Activated naive CD4-positive, alpha-beta T cell (primary cell): ENCODE data around the gene STARD3.

Experiments
- DNase-seq, 4 experiments: peaks; one replicate each; lab custom pipeline; 2025; lab: John Stamatoyannopoulos, UW

STARD3 gene

GRCh38 chr17:39672522-39673334, 35.8 kb downstream of the STARD3 start:
- DNase-seq = no peak

DNA sequence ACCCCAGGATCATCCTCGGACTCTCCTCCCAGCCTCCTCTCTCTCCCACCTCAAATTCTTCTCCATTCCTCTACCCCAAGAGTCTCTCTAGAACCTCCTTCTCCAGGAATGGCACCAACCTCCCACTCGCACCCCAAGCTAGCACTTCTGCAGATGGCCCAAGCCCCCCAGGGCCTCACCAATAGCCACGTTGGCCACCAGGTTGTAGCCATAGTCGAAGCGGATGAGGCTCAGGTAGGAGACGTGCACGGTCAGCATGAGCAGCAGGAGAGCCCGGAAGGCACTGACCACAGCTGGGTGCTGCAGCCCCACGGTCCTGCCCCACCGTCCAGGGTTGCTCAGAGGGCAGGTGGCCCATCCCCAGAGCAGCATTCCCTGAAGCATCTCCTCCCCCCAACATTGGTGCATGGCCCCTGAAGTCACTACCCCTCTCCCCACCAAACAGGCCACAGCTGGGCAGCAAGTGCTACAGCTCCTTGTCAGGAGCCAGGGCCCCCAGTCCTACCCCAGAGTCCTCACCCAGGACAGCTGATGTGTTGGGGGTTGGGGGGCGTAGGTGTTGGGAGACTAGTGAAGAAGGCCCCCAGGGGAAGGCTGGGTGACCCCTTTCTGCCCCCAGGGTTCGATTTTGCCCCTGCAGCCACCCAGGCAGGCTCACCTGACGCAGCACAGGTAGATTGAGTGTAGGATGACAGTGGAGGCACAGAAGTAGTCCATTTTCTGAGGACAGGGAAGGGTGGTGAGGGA, 36.6 kb downstream of the STARD3 start:
- no peak for DNase-seq

DNA sequence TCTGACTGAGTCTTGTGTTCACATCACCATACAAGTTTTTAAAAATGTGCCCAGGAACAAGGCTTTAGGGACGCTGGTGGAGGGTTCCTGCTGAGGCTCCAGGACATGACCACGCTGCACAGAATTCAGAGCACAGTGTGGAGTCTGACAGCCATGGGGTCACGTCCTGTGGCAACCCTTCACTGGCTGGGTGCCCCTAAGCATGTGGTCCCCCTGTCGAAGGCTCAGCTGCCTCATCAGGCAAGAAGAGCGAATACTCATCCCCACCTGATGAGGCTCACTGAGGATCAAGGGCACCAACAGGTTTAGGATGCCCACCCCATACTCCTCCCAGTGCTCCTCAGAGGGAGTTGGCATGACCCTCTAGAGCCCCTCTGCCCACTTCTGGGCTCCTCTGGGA, 37.2 kb downstream of the STARD3 start:
- no peak for DNase-seq

DNA sequence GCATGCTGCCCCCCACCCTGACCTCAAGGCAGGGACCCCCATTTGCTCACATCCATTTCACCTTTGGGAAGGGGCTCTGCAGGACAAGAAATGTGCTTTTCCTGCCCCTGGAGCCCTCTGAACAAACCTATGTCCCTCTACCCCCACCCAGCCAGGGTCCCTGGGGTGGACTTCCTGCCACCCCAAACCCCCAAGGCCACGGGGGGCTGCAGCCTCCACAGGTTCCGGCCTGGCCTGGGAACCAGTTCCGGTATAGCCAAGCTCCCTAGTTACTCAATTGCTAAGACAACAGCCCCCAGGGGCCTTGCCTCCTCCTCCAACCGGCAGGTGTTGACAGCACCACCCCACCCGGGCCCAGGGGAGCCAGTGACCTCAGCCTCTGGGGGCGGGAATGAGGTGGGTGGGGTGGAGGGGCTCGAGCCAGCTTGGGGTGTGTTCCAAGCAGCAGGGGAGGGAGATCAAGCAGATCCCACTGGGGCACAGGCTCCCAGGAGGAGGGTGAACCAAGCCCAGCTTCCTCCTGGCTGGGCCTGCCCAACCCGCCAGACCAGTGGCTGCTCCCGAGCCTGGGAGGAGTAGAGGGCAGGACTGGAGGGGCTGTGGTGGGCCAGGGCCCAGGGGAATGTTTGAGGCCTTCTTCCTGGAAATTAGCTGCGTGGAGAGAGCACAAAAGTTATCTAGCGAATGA, 37.9 kb downstream of the STARD3 start:
- DNase-seq = no peak

DNA sequence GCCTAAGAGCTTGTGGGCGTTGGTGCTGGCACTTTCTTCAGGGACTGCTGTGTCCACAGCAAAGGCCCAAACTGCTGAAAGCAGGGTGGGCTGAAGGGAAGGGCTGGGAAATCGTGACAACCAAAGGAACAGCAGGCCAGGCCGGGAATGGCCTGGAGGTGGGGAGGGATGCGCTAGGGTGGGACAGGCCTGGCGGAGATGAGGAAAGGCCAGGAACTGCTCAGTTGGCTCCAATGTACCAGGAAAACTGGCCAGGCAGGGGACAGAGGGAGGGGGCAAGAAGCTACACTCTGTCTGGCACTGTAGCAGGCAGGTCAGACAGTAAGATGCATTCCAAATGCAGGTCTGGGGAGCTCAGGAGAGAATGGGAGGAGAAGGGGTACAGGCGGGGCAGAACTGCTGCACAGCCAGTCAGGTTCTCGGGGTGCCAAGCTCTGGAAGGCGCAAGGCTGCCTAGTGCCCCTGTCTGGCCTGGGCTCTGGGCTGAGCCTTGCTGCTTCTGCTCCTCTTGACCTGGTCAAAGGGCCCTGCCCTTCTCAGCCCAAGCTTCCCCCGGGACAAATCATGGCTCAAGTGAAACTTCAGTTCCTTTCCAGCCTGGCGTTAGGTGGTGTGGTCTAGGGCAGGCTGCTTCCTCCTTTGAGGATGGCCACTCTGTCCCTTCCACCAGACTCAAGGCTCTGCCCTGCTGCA, 38.6 kb downstream of the STARD3 start:
- DNase-seq = no peak

- peak in 1 of 4 experiments; percentile 20 for DNase-seq
Measured at GRCh38 chr17:39676198-39676819, 39.4 kb downstream of the STARD3 start.

DNA sequence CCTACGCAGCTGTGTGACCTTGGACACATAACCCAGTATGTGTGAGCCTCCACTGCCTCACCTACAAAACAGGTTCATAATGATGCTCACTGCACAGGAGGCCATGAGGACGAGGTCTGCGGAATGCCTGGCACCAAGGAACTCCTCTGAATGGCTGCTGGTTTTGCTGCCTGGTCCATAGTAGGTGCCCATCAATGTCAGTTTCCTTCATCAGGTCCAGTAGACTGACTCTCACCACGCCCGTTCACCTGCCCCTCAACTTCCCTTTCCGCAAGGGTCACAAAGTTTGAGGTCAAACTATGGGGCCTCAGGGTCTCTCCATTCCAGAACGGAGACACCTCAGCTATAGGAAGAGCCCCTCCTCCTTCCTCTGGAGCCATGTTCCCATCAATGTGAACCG, 40.1 kb downstream of the STARD3 start:
- DNase-seq = no peak

DNA sequence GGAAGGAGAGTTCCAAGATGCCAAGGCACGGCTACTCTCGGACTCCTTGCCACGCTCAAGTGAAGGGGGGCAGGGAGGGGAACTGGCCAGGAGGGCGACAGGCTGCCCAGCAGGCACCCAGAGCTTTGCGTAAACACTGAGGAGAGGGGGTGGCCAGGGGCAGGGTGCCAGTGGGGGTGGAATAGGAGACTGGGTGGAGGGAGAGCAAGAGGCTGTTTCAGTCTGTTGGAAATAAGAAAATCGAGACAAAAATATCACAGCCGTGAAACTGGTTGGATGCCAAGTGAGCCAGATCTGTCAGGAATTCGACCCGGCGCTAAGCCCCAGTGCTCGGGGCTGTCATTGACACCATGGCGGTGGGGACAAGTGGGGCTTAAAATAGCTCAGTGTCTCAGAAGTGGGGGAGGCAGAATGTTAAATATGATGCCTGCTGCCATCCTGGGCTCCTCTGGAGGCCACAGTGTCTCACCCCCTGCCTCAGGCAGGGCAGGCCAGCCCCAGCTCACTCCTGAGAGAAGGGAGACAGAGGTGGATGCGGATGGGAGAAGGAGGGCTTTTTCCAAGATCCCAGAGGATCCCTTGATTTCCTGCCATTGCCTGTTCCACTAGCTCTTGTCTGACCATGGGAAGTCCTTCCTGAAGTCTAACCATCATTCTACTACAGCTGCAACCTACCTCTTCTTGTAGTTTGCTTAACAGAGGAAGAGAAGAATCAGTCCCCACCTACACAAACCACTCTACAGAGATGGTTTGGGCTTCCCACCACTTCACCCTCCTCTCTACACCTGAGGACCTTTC, 40.8 kb downstream of the STARD3 start:
- DNase-seq = no peak

GRCh38 chr17:39678340-39679116, 41.6 kb downstream of the STARD3 start:
- DNase-seq = no peak

- peak in 2 of 4 experiments; percentile 21 for DNase-seq
Measured at GRCh38 chr17:39679521-39680192, 42.7 kb downstream of the STARD3 start.

- no peak for DNase-seq
Measured at GRCh38 chr17:39683295-39683939, 46.5 kb downstream of the STARD3 start.

DNA sequence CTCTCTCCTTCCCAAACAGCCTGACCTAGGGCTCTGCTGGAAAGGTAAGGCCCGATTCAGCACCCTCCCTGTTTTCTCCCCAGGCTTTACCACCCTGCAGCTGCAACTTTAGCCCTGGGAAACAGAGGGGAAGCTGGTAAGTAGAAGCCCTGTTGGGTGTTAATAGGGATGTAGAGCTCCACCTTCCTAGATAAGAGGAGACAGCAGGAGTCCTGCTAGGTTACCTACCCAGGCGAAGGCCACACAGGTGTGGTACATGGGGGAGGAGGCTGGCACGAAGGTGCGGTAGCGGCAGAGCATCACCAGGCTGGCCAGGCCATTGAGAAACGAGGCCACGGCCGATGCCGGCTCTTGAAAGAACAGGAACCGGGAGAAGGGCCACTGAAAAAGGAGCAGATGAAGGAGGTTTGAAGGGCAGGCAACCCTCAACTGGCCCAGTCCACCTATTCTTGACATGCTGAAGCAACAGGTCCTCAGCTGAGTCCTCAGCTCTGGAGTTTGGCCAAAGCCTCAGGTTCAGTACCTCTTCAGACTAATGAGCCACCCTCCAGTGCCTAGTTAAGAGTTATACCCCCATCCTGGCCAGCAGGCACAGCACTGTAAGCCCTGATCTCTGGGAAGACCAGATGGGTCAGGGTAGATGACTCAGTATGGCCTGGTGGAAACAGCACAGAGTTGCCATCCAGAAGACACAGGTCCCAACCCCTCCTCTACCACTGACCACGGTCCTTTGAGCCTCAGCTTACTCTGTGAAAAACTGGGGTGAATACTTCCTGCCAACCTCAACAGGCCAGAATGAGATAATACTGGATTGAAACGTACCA, 47.6 kb downstream of the STARD3 start:
- no peak for DNase-seq

GRCh38 chr17:39687101-39687545, 50.2 kb downstream of the STARD3 start:
- DNase-seq = no peak

DNA sequence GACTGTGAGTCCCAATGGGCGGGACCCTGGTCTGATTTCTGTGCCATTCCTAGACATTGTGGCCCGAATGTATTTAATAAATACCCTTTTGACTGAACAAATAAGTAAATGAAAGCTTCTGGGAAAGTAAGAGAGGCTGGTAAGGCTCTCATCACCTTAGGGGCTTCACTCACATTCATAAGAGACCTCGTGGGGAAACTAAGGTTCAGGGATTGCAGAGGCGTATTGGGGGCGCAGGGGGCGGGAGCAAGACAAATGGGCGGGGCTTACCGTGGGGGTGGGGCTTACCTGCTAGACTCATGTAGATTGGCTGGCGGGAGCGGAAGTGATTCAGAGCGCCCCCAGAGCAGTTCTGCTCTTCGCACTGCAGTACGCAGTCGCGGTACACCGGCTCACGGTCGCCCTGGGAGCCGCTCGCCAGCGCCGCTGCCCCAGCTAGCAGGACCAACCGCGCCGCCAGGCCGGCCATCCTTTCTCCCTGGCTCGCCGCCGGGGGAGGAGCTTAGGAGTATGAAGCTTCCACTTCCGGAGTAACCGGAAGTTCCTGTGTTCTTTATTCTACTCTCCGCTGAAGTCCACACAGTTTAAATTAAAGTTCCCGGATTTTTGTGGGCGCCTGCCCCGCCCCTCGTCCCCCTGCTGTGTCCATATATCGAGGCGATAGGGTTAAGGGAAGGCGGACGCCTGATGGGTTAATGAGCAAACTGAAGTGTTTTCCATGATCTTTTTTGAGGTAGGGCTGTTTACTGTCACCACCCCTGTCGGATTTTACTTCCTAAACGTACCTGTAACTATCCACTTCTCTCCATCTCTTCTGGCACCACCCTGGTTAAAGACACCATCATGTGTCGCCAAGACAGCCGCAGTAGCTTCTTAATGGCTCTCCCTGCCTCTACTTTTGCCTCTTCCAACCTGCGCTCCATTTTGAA, 50.9 kb downstream of the STARD3 start, which contains the start of gene PGAP3:
PGAP3 (minus strand) TSS at position 512 of the 929 bp plus-strand sequence; CDS start at position 469, 43 bp downstream.
- peak; percentile 54 to 72 (median 65) for DNase-seq

DNA sequence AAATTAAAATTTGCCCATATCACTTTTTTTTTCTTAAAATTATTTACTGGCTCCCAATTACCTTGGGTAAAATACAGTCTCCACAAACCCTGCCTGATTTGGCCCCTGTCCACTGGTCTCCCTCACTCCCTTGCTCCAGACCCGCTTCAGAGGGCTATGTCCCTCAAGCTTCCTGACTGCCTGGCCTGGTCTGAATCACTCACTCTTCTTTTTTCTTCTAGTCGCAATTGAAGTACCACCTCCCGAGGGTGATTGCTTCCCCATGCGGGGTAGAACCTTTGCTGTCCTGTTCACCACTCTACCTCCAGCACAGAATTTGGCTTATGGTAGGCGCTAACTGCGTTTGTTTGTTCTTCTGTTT, 51.5 kb downstream of the STARD3 start:
- DNase-seq = no peak

GRCh38 chr17:39688945-39689344, 52.0 kb downstream of the STARD3 start:
- DNase-seq = no peak

DNA sequence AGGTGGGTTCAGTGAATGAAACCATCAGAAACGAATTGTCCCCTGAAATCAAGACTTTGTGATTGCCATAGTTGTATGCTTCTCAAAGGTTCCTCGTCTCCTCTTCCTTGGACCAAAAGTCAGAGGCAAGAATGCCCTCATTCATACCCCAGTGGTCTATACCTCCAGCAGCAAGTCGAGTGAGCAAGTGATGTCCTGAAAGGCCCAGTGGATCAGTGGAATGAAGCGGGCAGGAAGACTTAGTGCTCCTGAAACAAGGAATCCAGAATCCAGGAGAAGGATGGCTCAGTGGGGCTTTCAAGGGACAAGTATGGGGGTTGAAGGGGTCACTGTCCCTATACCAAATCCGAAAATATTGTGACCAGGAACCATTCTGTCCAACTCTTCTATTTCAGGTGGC, 57.6 kb downstream of the STARD3 start:
- DNase-seq = no peak
